Panc1 (cell line): Measurements from ENCODE around the gene C12orf76. TPM values are rescaled to one million over a fixed set of nuclear protein-coding genes. Genes with fewer than 3 reads are reported as not detected.

Experiments used
- ATAC-seq: fragments of 200-7000 bp; cut with Tn5 transposase; 2 replicates; pipeline ENCODE4 v1.9.1; 2020; ENCODE audit warnings: mild to moderate bottlenecking, moderate library complexity
- BruUV-seq: library from RNA; stranded (reverse); fragments of 400-500 nt; replicated peaks from 2 replicates; lab custom pipeline; 2021; lab: Mats Ljungman, UMichigan
- CTCF ChIA-PET: fragments of 300-600 bp; sonication (Branson Sonifier 250); formaldehyde crosslinking; loops from one replicate; lab custom pipeline; 2022; ENCODE audit warnings: antibody characterized with exemption; lab: Charles Lee
- POLR2A ChIA-PET: fragments of 300-600 bp; sonication (Branson Sonifier 250); formaldehyde crosslinking; loops from one replicate; lab custom pipeline; 2022; ENCODE audit warnings: antibody characterized with exemption; lab: Charles Lee
- DNase-seq: peaks from one replicate; pipeline ENCODE4 v3.0.0-alpha.2; 2010; ENCODE audit warnings: low read depth, low spot score
- H3K27ac ChIP-seq: 2 replicates; pipeline ENCODE4 v1.5.1; 2011; ENCODE audit warnings: mild to moderate bottlenecking, low read length, inconsistent platforms
- H3K27me3 ChIP-seq: fragments of 200-500 bp; sonication (Bioruptor generic); 2 replicates; pipeline ENCODE4 v1.6.0; 2014; ENCODE audit warnings: low read length, inconsistent platforms; ENCODE audit not compliant: control insufficient read depth, insufficient read depth
- H3K36me3 ChIP-seq: fragments of 200-500 bp; sonication (Bioruptor generic); 2 replicates; pipeline ENCODE4 v1.5.1; 2014; ENCODE audit warnings: inconsistent platforms, mild to moderate bottlenecking, low read length, moderate library complexity; ENCODE audit not compliant: control insufficient read depth, insufficient read depth
- H3K4me1 ChIP-seq: 2 replicates; pipeline ENCODE4 v1.5.1; 2011; ENCODE audit warnings: inconsistent platforms, mild to moderate bottlenecking, low read length, moderate library complexity; ENCODE audit not compliant: control insufficient read depth, insufficient read depth
- H3K4me3 ChIP-seq, 2 experiments: 2 replicates each; pipeline ENCODE4 v1.5.1; 2011 to 2012; ENCODE audit warnings: low read depth in 2 of 2, low read length in 2 of 2, mild to moderate bottlenecking in 2 of 2, inconsistent platforms in 1 of 2, moderate library complexity in 1 of 2
- H3K9me3 ChIP-seq: fragments of 200-500 bp; sonication (Bioruptor generic); 2 replicates; pipeline ENCODE4 v1.5.1; 2014; ENCODE audit warnings: low read depth, mild to moderate bottlenecking, inconsistent platforms, low read length, moderate library complexity; ENCODE audit not compliant: control insufficient read depth, insufficient read depth
- POLR2AphosphoS5 ChIP-seq: IDR thresholded peaks from 2 replicates; pipeline ENCODE4 v1.6.1; 2012; ENCODE audit warnings: mild to moderate bottlenecking, low read depth, low read length, moderate library complexity
- SIN3A ChIP-seq: IDR thresholded peaks from 2 replicates; pipeline ENCODE4 v1.6.1; 2012; ENCODE audit warnings: low read depth, mild to moderate bottlenecking, low read length, moderate library complexity, borderline replicate concordance; ENCODE audit not compliant: insufficient read depth
- TCF7L2 ChIP-seq: IDR thresholded peaks from 2 replicates; pipeline ENCODE4 v1.6.1; 2011; ENCODE audit warnings: mild to moderate bottlenecking, low read depth, low read length, inconsistent platforms
- in situ Hi-C: cut with HindIII; loops from 2 replicates; pipeline ENCODE4 v1.10.0; 2016; ENCODE audit warnings: low sequenced_read_pairs, low pct_unique_long_range_greater_than_20kb
- intact Hi-C: fragments of 100-400 bp; cut with micrococcal nuclease; formaldehyde crosslinking; loops from one replicate; pipeline ENCODE4 v1.10.0; 2022; ENCODE audit not compliant: unreplicated experiment
- total RNA-seq: library from RNA; stranded (reverse); gene quantifications from one replicate; pipeline ENCODE4 v1.2.1, GENCODE V29; 2021; ENCODE audit not compliant: unreplicated experiment
- TF ChIP-seq, protein P1 (sequence below): fragments of 450-650 bp; IDR thresholded peaks from 2 replicates; pipeline ENCODE4 v1.5.1; 2017; ENCODE audit warnings: mild to moderate bottlenecking
- TF ChIP-seq, protein P2 (sequence below), 2 experiments: IDR thresholded peaks; 2 replicates each; pipeline ENCODE4 v1.6.1; 2011 to 2012; ENCODE audit warnings: low read depth in 2 of 2, control low read depth in 1 of 2, low read length in 1 of 2, mild to moderate bottlenecking in 1 of 2, moderate library complexity in 1 of 2; ENCODE audit not compliant: insufficient read depth in 1 of 2

The C12orf76 gene
- total RNA-seq, 1 experiment from 2014 or later, result 13.6 TPM

DNA sequence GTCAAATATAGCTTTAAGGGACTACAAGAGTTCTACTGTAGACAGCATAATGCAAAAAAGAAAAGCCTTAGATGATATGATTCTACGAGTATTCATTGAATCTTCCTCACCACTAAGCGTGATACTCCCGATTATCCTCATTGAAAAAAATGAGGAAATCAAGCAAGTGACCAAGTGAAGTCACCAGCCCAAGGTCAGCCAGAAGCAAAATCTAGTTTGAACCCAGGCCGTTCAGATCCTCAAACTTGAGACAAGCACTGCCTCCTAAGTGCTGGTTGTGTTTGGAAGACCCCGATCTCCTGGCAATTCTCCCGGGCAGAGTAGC, 53.0 kb downstream of the C12orf76 start:
- peak overlapping the region; percentile 87 to 89 for H3K4me3 ChIP-seq
- DNase-seq (no peak), ATAC-seq (no peak)
- H3K27ac ChIP-seq, result peak overlapping the region; percentile 91
- in situ Hi-C loops (no loop called here), intact Hi-C loops (no loop called here)
- H3K36me3 ChIP-seq, result peaks cover 2% of the 10 kb centered on the region
- ChIA-PET CTCF (no interaction called here), POLR2A (no interaction called here)
- BruUV-seq, result no TSS peak
- H3K9me3 ChIP-seq, result no peaks in the 10 kb centered on the region
- TF ChIP-seq, protein P1, sequence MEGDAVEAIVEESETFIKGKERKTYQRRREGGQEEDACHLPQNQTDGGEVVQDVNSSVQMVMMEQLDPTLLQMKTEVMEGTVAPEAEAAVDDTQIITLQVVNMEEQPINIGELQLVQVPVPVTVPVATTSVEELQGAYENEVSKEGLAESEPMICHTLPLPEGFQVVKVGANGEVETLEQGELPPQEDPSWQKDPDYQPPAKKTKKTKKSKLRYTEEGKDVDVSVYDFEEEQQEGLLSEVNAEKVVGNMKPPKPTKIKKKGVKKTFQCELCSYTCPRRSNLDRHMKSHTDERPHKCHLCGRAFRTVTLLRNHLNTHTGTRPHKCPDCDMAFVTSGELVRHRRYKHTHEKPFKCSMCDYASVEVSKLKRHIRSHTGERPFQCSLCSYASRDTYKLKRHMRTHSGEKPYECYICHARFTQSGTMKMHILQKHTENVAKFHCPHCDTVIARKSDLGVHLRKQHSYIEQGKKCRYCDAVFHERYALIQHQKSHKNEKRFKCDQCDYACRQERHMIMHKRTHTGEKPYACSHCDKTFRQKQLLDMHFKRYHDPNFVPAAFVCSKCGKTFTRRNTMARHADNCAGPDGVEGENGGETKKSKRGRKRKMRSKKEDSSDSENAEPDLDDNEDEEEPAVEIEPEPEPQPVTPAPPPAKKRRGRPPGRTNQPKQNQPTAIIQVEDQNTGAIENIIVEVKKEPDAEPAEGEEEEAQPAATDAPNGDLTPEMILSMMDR, result no peak
- TF ChIP-seq, protein P2, sequence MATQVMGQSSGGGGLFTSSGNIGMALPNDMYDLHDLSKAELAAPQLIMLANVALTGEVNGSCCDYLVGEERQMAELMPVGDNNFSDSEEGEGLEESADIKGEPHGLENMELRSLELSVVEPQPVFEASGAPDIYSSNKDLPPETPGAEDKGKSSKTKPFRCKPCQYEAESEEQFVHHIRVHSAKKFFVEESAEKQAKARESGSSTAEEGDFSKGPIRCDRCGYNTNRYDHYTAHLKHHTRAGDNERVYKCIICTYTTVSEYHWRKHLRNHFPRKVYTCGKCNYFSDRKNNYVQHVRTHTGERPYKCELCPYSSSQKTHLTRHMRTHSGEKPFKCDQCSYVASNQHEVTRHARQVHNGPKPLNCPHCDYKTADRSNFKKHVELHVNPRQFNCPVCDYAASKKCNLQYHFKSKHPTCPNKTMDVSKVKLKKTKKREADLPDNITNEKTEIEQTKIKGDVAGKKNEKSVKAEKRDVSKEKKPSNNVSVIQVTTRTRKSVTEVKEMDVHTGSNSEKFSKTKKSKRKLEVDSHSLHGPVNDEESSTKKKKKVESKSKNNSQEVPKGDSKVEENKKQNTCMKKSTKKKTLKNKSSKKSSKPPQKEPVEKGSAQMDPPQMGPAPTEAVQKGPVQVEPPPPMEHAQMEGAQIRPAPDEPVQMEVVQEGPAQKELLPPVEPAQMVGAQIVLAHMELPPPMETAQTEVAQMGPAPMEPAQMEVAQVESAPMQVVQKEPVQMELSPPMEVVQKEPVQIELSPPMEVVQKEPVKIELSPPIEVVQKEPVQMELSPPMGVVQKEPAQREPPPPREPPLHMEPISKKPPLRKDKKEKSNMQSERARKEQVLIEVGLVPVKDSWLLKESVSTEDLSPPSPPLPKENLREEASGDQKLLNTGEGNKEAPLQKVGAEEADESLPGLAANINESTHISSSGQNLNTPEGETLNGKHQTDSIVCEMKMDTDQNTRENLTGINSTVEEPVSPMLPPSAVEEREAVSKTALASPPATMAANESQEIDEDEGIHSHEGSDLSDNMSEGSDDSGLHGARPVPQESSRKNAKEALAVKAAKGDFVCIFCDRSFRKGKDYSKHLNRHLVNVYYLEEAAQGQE (IDR thresholded peaks at IDR 0.05; ENCODE audit: insufficient read depth in 1 of 2, low read depth in 2 of 2, low read length in 1 of 2), result no peak
- TF ChIP-seq TCF7L2, result no peak
- no peak for TF ChIP-seq POLR2AphosphoS5
- no peak for TF ChIP-seq SIN3A
- H3K4me1 ChIP-seq, result peaks cover 26% of the 10 kb centered on the region
- no peaks in the 10 kb centered on the region for H3K27me3 ChIP-seq

DNA sequence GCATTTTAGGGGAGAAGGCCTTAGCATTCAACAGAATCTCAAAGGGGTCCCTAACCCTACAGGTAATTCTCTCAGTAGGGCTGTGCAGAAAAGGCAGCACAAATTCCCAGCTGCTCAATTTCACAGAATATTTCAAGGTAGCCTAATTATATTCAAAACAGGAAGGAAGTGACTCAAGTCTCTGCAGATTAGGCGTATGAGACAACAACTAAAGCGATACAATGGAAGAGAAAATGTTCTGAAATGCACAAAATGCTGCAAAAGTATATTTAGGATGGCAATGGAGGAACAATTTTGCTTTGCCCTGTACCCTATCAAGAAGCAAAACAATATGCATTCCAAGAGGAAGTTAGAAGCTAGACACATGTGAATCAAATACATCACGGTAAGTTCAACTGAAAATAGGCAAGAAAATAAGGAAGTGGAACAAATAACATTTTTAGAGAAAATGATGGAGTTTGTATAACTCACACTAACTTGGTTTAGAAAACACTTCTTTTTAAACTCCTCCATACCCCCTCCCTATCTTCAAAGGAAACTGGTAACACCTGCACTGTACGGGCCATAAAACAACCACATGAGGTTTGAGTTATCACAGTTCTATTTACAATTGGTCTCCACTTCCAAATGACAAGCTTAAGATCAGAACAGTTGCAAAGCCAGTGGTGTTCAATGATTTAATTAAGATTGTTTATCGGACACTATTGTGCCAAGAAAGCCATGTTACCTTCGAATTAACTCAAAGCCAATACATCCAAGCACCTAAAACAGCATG, 53.7 kb downstream of the C12orf76 start:
- Histone ChIP-seq H3K27ac (peak overlapping the region; percentile 91), H3K36me3 (peaks cover 7% of the 10 kb centered on the region), H3K4me1 (peaks cover 24% of the 10 kb centered on the region), H3K4me3 (peak overlapping the region; percentile 87 to 89), H3K27me3 (no peaks in the 10 kb centered on the region), H3K9me3 (no peaks in the 10 kb centered on the region)
- BruUV-seq, result TSS peak; percentile 71
- ATAC-seq (no peak), DNase-seq (no peak)
- no peak for TF ChIP-seq SIN3A
- no peak for TF ChIP-seq TCF7L2
- TF ChIP-seq, protein P2 (IDR thresholded peaks at IDR 0.05; ENCODE audit: insufficient read depth in 1 of 2, low read depth in 2 of 2, low read length in 1 of 2), result no peak
- TF ChIP-seq, protein P1, result no peak
- TF ChIP-seq POLR2AphosphoS5, result no peak
- ChIA-PET CTCF (no interaction called here), POLR2A (no interaction called here)
- intact Hi-C loops, result no loop called here
- in situ Hi-C loops, result no loop called here
